Measurements from ENCODE around the gene DUSP3.

- TF ChIP-seq EZH2phosphoT487 (IDR thresholded peaks at IDR 0.05; ENCODE audit: insufficient read depth, low read depth) (no peak), EZH2 (IDR thresholded peaks at IDR 0.05; ENCODE audit: insufficient read depth, poor library complexity, severe bottlenecking) (no peak)
These were observed 59.2 kb downstream of the DUSP3 start for GRCh38 chr17:43719578-43719977.

All from GM23248 (cell line).